HG02571 (cell line): ENCODE measurements around the gene PPP1R27.
"Not testable (repeated sequence)": the region's sequence is repeated elsewhere in the genome, so short reads cannot be mapped to it uniquely, and the experiment has no call there.

Experiments used
- ATAC-seq: cut with Tn5 transposase; IDR thresholded peaks from one replicate; pipeline ENCODE4 v1.9.1; 2021; ENCODE audit warnings: mild to moderate bottlenecking, moderate library complexity; ENCODE audit not compliant: unreplicated experiment

Gene PPP1R27

DNA sequence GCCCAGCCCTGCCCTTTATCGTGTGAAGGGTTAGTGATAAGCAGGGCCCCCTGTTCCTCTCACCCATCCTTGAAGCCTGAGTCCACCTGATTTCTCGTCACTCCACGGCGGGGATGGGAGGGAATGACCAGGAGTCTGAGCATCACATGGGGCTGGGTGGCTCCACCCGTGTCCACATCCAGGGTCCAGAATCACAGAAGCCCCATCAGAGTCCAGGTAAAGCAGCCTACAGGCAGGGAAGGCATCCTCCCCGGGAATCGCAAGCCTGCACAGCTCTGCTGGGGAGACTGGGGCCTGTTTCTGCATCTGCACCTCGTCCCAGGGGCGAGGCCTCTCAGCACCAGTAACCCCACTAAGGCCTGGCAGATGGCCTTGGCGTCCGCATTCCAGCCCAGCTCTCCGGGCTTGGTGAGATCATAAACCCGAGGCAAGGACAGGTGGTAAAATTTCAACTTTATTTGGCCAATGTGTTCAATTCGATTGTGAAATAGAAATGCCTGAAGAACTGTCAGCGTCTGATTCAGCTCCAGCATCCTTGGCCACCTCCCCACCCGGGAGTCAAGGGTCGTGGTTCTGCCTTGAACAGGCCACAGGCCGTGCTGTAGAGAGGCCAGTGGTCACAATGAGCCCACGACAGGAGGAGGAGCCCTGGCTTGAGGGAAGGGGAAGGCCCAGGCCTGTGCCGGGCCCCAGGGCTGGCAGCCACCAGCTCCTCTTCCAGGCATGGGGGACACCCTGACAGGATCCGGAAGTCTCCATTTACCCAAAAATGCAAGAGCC is 8.1 kb upstream of the PPP1R27 start:
- ATAC-seq, result no peak

- no peak for ATAC-seq
Observed at GRCh38 chr17:81842378-81842724, 7.5 kb upstream of the PPP1R27 start.

DNA sequence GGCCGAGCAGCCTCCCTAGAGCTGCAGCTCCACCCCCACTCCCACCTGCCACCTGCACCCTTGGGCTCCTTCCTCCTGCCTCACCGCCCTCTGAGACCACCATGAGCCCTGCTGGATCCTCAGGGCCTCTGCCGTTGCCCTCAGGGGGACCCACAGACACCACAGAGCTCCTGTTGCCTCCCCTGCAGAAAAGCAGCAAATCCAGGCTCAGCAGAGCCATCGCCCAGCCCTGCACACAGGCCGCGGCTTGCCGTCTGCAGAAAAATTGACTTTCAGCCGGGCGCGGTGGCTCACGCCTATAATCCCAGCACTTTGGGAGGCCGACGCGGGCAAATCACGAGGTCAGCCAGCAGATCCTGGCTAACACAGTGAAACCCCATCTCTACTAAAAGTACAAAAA is 7.0 kb upstream of the PPP1R27 start:
- no peak for ATAC-seq

- no peak for ATAC-seq
Observed at GRCh38 chr17:81840826-81841778, 6.3 kb upstream of the PPP1R27 start.

GRCh38 chr17:81840059-81840458 is 5.2 kb upstream of the PPP1R27 start:
- not testable (repeated sequence) for ATAC-seq

DNA sequence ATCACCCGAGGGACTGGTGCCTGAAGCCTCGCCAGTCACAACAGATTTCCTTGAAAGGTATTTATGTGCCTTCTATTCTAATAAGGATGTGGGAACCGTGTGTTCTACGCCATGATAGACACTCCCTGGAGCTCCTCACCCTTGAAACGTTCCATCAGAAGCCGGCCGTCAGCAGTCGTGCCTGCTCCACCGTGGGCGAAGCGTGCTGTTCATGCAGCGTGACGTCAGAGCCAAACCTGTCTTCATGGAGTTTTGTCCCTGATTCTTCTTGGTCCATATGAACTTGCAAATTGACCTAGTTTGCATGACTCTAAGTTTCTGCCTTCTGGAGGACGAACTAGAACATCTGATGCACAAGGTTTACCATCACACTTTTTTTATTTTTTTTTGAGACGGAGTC is 4.5 kb upstream of the PPP1R27 start:
- no peak for ATAC-seq

DNA sequence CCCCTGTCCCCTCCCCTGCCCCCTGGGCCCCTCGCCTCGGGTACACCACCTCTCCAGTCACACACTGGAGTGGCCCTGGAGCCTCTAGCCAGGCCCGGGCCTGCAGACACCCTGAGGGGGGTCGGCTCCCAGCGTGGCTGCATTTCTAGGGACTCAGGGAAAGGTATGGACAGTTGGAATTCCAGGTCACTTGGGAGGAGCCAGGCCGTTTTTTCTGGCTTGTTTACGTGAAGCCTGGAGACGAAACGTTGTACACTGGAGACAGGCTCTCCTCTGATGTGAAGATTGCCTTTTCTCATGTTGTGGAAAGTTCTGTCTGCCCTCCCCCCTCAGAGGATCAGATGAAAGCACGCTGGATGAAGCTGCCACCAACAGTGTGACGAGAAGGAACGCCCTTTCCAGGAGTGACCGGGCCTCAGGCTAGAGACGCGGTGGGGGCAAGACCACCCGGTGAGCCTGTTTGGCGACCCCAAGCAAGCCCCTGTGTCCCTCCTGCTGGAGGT is 4.0 kb upstream of the PPP1R27 start:
- no peak for ATAC-seq

GRCh38 chr17:81837641-81838040 is 2.8 kb upstream of the PPP1R27 start:
- ATAC-seq, result no peak

DNA sequence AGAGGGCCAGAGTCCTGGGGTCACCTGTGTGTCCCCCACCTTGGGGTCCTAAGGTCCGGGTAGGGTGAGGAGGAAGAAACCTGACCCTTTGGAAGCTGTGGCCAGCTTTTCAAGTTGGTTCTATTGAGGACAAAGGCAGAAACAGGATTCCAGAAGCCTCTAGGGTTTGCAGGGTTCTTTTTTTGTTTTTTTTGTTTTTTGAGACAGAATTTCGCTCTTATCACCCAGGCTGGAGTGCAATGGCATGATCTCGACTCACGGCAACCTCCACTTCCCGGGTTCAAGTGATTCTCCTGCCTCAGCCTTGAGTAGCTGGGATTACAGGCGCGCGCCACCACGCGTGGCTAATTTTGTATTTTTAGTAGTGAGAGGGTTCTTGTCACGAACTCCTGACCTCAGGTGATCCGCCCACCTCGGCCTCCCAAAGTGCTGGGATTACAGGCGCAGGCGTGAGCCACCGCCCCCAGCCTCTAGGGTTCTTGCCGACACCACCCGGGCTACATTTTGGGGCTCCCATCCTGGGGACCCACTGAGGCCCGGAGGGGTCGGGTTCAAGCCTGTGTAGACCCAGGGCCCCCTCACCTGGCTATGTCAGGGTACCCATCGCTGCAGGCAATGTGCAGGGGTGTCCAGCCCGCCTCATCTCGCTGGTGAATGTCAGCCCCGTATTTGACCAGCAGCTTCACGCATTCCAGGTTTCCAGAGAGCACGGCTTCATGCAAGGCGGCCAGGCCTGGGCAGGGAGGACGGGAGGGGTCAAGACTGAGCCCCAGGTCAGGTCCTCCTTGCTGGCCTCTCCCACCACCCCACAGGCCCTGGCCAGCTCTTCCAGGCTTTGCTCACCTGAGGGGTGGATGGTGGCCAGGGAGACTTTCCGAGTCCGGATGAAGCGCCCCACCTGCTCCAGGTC is 674 bp downstream of the PPP1R27 start:
- no peak for ATAC-seq

- ATAC-seq, result peak; percentile 73
Observed at GRCh38 chr17:81833160-81833920, 1.5 kb downstream of the PPP1R27 start, which contains the start of gene MCRIP1. MCRIP1 (minus strand) TSS chr17:81833291; CDS start chr17:81824506, 8,785 bp downstream.

DNA sequence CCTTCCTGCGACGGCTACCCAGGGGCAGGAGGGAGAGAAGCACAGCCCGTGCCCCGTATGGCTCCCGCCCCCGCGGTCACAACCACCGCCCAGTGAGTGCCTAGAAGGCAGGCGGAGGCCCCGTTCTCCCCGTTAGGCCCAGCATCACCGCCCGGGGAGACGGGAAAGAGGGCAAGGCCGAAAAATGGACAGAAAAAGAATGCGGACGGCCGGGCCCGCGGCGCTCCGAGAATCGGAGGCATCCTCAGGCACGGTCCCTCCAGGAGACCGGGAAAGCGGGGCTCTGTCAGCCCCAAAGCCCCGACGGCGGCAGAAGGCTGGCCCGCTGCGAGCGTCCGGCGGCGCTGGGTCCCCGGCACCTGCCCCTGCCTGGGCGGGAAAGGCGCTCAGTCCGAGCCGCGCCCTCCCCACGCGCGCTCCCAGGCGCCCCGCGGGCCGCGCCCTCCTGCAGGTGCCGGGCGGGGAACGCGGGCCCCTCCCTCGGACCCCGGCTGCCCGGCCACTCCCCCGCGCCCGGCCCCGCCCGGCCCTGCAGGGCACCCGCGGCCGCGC is 2.2 kb downstream of the PPP1R27 start:
- peak; percentile 19 for ATAC-seq

- no peak for ATAC-seq
Observed at GRCh38 chr17:81831957-81832607, 2.8 kb downstream of the PPP1R27 start.

GRCh38 chr17:81831563-81831956 is 3.3 kb downstream of the PPP1R27 start:
- ATAC-seq, result no peak

DNA sequence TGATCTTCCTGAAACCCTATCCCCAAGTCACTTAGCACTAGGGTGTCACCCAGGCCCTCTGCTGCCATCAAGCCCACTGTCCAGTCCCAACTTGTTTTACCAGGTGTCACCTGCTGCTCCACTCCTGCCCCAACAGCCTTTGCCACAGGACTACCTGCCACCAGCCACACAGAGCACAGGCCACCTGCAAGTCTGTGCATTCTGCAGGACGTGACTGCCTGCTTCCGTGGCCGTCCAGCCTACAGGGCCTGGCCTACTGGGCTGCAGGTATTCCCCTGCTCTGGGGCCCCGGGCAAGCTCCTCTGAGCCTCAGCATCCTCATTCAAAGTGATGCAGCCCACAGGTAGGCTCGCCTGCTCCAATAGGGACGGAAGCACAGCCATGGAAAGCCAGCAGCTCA is 5.0 kb downstream of the PPP1R27 start:
- ATAC-seq, result no peak

DNA sequence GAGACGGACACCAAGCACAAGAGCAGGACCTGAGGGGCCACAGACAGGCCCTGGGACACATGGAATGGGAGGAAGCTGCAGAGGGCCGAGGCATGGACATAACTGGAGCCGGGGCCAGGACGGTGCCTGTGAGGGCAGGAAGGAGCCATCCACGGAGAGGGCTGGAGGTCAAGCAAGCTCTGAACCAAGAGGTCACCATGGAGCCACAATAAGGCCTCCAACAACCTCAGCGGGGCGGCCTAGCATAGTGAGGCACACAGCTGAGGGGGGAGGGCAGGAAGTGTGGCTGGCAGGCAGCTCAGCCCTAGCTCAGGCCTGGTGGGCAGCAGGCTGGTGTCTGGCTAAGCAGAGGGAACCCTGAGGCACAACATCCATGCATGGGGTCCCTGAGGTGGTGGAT is 6.2 kb downstream of the PPP1R27 start:
- no peak for ATAC-seq

DNA sequence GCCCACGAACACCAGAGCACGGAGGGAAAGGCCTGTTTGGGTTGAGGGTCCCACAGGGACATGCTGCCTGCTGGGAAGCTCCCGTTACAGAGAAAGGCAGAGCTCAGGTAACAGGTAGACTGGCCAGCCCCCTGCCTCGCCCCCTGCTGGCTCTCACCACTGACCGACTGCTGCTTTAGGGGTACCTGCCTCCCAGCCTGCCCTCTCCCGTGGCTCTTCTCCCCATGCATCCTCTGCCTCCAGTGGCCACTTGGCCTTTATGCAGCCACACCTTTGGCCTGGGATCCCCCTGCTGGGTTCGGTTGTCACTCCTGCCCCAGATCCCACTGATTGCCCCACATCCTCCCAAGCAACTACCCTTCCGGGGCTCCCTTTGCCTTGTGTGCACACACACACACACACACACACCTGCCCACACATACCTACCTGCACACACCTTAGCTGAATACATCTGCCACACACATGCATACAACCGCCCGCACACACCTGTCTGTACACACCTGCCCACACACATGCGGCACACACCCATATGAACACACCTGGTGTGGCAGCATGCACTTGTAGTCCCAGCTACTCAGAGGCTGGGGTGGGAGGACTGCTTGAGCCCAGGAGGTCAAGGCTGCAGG is 8.9 kb downstream of the PPP1R27 start:
- ATAC-seq, result no peak

- ATAC-seq, result no peak
Observed at GRCh38 chr17:81824595-81824994, 10.3 kb downstream of the PPP1R27 start.

DNA sequence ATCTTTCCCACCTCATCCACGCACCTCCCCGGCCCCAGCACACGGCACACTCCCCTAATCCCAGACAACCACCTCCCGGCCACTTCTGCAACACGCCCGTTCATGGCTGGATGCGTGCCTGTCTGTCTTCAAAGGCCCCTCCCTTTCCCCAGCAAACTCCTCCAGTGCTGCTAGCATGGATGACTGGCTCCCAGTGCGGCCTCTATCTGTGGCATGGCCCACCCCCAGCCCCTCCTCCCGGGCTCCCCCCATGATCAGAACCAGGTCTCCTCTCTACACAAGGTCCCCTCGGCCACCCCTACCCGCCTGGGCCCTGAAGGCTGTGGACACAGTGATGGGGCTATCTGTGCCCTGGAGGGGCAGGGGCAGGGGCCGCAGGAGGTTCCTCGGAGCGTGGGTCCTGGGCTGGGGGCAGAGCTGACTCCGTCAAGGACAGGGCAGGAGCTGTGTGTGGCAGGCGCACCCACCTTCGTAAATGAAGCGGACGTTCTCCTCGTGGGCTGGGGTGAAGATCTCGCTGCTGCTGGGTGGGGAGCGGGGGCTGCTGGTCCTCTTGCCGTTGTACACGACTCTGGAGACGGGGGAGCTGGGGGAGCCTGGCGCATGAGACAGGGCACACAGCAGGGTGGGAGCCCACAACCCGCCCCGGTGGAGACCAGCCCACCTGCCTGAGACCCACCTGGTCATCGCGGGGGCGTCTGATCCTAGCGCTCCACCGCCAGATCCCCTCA is 10.9 kb downstream of the PPP1R27 start:
- no peak for ATAC-seq
